HG02870 (cell line): ENCODE data around the gene TRPM8.
A peak's percentile ranks its signal among the peaks of the same experiment; 100 is the strongest.

Experiments used
- ATAC-seq: cut with Tn5 transposase; IDR thresholded peaks from one replicate; pipeline ENCODE4 v1.9.1; 2021; ENCODE audit warnings: mild to moderate bottlenecking, moderate library complexity; ENCODE audit not compliant: unreplicated experiment

The TRPM8 gene

GRCh38 chr2:233997707-233998106 lies 80.5 kb downstream of the TRPM8 start:
- no peak for ATAC-seq

- no peak for ATAC-seq
These were observed 82.0 kb downstream of the TRPM8 start for GRCh38 chr2:233999182-233999581.

GRCh38 chr2:234001380-234002160 lies 84.4 kb downstream of the TRPM8 start:
- no peak for ATAC-seq

DNA sequence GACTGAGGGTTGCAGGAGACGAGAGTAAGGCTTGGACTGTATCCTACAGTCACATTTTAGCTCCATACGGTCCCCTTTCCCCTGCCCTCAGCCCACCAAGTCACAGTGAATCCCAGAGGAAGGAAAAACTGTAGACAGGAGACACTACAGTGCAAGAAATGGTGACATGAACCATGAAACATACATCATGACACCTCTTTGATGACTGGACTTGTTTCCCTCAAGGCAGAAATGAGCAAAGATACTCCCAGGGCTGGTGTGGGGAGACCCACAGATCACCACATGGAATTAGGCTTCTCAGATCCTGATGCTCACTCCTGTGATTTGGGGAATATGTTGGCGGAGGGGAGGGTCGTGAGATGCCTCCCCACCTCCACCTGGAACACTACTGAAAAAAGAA lies 85.1 kb downstream of the TRPM8 start:
- no peak for ATAC-seq

GRCh38 chr2:234003972-234004617 lies 86.9 kb downstream of the TRPM8 start:
- ATAC-seq, result no peak

- ATAC-seq, result no peak
These were observed 88.0 kb downstream of the TRPM8 start for GRCh38 chr2:234005126-234005525.

DNA sequence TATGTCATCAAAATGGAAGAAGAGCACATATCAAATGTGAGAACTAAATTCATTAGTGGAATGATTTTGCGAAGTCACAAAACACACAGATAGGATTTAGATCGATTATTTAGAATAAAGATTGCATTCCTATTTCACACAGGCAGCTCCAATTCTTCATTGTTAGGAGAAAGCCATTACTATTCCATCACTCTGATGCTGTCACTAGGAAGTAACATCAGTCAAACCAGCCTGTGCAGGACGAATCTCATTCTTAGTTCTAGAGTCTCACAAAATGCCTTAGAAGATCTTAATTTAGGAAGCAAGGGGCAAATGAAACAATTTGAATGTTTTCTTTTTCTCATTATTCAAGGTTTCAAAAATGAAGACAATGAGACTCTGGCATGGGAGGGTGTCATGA lies 89.3 kb downstream of the TRPM8 start:
- no peak for ATAC-seq

DNA sequence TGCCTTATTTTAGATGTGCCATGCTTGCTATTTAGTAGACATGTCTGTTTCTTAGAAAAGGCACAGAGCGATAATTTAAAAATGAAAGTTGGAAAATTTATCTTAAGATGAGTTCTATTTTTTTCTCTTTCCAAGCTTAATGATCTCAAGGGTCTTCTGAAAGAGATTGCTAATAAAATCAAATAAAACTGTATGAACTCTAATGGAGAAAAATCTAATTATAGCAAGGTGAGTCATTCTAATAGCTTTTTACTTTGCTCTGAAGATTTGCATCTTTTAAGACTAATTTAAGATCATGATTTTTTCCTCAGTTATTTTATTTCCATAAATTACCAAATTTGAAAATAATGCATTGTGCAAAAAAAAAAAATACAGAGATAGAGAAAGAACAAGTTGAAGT lies 97.3 kb downstream of the TRPM8 start:
- no peak for ATAC-seq

GRCh38 chr2:234015861-234016260 lies 98.7 kb downstream of the TRPM8 start:
- no peak for ATAC-seq

- no peak for ATAC-seq
These were observed 102.7 kb downstream of the TRPM8 start for GRCh38 chr2:234019896-234020295.

- ATAC-seq, result no peak
These were observed 103.2 kb downstream of the TRPM8 start for GRCh38 chr2:234020332-234020731.

GRCh38 chr2:234022424-234022823 lies 105.3 kb downstream of the TRPM8 start:
- ATAC-seq, result no peak

GRCh38 chr2:234024304-234024703 lies 107.1 kb downstream of the TRPM8 start:
- ATAC-seq, result no peak

- peak; percentile 47 for ATAC-seq
These were observed 108.3 kb downstream of the TRPM8 start for GRCh38 chr2:234025466-234025865.

DNA sequence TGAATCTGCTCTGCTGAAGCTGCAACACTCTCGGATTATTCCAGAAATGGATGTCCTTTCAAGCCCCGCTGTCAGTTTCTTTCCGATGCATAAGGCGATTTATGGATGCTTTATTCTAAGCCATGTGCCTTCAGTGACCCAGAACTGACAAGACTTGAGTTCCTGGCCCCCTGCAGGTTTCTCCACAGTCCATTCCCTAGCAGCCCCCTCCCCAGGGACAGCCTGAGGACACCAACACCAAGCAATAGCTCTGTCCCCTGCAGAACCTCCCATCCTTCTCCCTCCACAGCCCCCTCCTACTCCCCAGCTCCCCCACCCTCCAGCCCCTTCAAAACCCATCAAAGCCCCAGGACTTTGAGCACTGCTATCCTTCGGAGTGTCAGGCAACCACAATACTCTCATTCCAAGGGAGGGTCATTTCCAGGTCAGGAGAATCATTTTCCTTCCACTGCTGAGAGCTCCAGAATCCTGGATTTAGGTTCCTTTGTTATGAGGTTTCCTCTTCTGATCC lies 108.8 kb downstream of the TRPM8 start:
- ATAC-seq, result no peak

- no peak for ATAC-seq
These were observed 109.6 kb downstream of the TRPM8 start for GRCh38 chr2:234026693-234027254.

DNA sequence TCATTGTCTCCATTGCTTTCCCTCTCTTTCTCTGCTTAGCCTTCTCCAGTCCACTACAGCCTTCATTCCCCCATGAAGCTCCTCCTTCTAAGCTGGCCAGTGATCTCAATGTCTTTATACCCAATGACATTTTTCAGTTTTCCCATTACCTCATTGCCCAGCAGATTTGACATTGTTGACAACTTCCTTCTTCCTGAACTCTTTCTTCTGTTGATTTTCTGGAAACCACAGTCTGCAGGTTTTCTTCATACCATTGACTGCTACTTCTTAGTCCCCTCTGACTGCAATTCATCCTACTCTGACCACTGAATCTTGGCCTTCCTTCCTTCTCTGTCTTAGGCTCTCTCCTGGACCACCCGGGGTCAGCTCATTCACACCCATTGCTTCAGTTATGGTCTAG lies 110.5 kb downstream of the TRPM8 start:
- no peak for ATAC-seq

GRCh38 chr2:234029150-234029733 lies 112.1 kb downstream of the TRPM8 start:
- no peak for ATAC-seq

DNA sequence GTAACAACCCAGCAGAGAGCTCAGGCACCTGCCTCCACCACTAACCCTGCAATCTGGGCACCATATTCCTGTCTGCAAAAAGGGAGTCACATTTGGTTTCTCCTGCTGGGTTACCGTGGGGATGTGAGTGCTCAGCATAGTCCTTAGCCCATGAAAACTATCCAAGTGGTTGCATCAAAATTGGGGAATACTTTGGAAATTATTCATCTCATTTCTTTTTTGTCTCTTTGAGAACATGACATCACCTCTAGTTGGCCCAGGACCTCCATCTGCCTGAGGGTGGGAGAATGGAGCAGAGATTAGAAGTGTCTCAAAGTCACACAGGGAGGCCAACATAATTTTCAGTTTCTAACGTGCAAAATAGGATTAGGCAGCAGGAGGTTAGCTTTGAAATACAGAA lies 114.0 kb downstream of the TRPM8 start:
- ATAC-seq, result no peak

GRCh38 chr2:234032279-234032856 lies 115.2 kb downstream of the TRPM8 start:
- no peak for ATAC-seq

DNA sequence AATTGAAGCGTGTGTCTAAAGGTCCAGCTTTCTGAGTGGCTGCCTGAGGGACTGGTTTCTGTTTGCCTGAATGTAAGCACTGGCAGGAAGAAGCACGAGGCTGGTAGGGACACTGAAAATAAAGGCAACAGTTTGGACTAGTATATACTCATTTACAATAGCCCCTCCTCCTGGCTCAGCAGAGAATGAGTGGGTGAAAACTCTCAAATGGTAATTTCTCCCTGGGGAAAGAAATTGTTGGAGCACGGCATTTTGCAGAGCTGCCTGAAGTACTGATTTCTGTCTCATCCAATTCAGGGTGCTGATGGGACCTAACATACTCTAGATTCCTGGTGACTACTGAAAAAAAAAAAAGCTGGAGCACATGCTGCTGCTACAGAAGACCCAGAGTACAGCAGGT lies 116.0 kb downstream of the TRPM8 start:
- ATAC-seq, result no peak
